ENCODE results near the gene RAB30. TPM values are rescaled to one million over a fixed set of nuclear protein-coding genes. Genes with fewer than 3 reads are reported as not detected.
A peak's percentile ranks its signal among the peaks of the same experiment; 100 is the strongest.

Gene RAB30
- total and polyA plus RNA-seq, 2 donors (not counting 3 experiments of a cell fraction or from before 2014, with no cell fraction given), result 4.1 to 14.6 TPM

GRCh38 chr11:82979824-82980223, 91.9 kb downstream of the RAB30 start:
- Histone ChIP-seq H3K79me2 (ENCODE audit: control insufficient read depth, insufficient read depth, low read length) (no peaks in the 10 kb centered on the region), H3K9ac (replicated peaks; ENCODE audit: extremely low read depth, insufficient read depth, low read length) (peak overlapping the region; percentile 41)

More at GRCh38 chr11:82979824-82980223, 91.9 kb downstream of the RAB30 start:
- no peaks in the 10 kb centered on the region for H3K27me3 ChIP-seq (ENCODE audit: control insufficient read depth in 2 of 2, insufficient read depth in 2 of 2, low read length in 2 of 2)
- CTCF ChIA-PET, result interaction anchor here (1.1 to 1.7 kb wide), 6 partner anchors 17 to 107 kb away, joined by 3 to 8 read pairs (median 4); partner anchors contain the start of gene RAB30
- FAIRE-seq, result no peak
- H2AFZ ChIP-seq (ENCODE audit: low read depth, low read length), result peak overlapping the region; percentile 3
- intact Hi-C loops (cut with micrococcal nuclease), result loop anchor here (1.0 to 5.0 kb wide), 4 partner anchors 28 to 176 kb away; partner anchors contain the start of gene RAB30
- BruUV-seq (replicated peaks), result TSS peak; percentile 83
- H3K27ac ChIP-seq (ENCODE audit: insufficient read depth, low read depth, low read length), result peak overlapping the region; percentile 73
- dilution Hi-C loops (cut with MboI; ENCODE audit: extremely low pct_ligation_motif_present, low sequenced_read_pairs), result no loop called here
- no peak overlapping the region for H3K4me3 ChIP-seq (replicated peaks in 1 of 3; ENCODE audit: insufficient read depth in 1 of 3, low read depth in 1 of 3, low read length in 3 of 3)
- H3K9me3 ChIP-seq (replicated peaks; ENCODE audit: control insufficient read depth, insufficient read depth, low read length), result no peaks in the 10 kb centered on the region
- peaks cover 22% of the 10 kb centered on the region for H3K4me1 ChIP-seq (ENCODE audit: control insufficient read depth, extremely low read depth, insufficient read depth, low read length)
- H3K9me1 ChIP-seq (replicated peaks; ENCODE audit: control insufficient read depth, extremely low read depth, insufficient read depth, low read length), result no peaks in the 10 kb centered on the region
- DNase-seq (ENCODE audit: low read depth, low spot score), result no peak
- peaks cover 0 to 3% of the 10 kb centered on the region in 2 experiments for H3K36me3 ChIP-seq (ENCODE audit: control insufficient read depth in 2 of 2, extremely low read depth in 1 of 2, insufficient read depth in 2 of 2, low read length in 2 of 2)
- no peaks in the 10 kb centered on the region for H4K20me1 ChIP-seq (replicated peaks; ENCODE audit: control insufficient read depth, extremely low read depth, insufficient read depth, low read length)
- POLR2A ChIA-PET, result interaction anchor here (1.1 kb wide), 1 partner anchor 177 kb away, joined by 3 read pairs; the partner anchor contains the start of gene PCF11
- peak overlapping the region; percentile 9 for H3K4me2 ChIP-seq (ENCODE audit: insufficient read depth, low read length)
- TF ChIP-seq GATA2 (IDR thresholded peaks at IDR 0.05; ENCODE audit: insufficient read depth, insufficient read length, low read depth, low read length) (no peak), POLR2AphosphoS5 (IDR thresholded peaks at IDR 0.05; ENCODE audit: insufficient read depth, low read depth, low read length) (no peak), MYC (IDR thresholded peaks at IDR 0.05; ENCODE audit: low read depth, low read length) (no peak), CTCF (IDR thresholded peaks at IDR 0.05; ENCODE audit: extremely low read depth in 1 of 2, insufficient read depth in 1 of 2, low read depth in 1 of 2, low read length in 2 of 2) (no peak), JUN (IDR thresholded peaks at IDR 0.05; ENCODE audit: borderline replicate concordance, insufficient read depth, insufficient read length, low read depth) (no peak), EZH2 (IDR thresholded peaks at IDR 0.05; ENCODE audit: borderline replicate concordance, low read depth, low read length, severe bottlenecking) (no peak), POLR2A (IDR thresholded peaks at IDR 0.05; ENCODE audit: low read depth, low read length) (no peak), FOS (IDR thresholded peaks at IDR 0.05; ENCODE audit: borderline replicate concordance, insufficient read depth, low read length) (no peak), MAX (IDR thresholded peaks at IDR 0.05; ENCODE audit: insufficient read depth, insufficient read length) (no peak)
